Neuronal stem cell (in vitro differentiated cells): ENCODE measurements around the gene ZMYM1.

Experiments used
- DNase-seq: peaks from one replicate; pipeline ENCODE4 v3.0.0-alpha.2; 2013; ENCODE audit warnings: low spot score
- H2AFZ ChIP-seq: one replicate; pipeline ENCODE4 v1.6.1; 2013; ENCODE audit warnings: mild to moderate bottlenecking, low read length, inconsistent platforms
- H2AK5ac ChIP-seq: 2 replicates; pipeline ENCODE4 v1.6.1; 2013; ENCODE audit warnings: low read depth, mild to moderate bottlenecking, inconsistent platforms, low read length, moderate library complexity, mixed read lengths
- H2BK120ac ChIP-seq: 2 replicates; pipeline ENCODE4 v1.6.1; 2013; ENCODE audit warnings: low read depth, mild to moderate bottlenecking, inconsistent platforms, low read length, moderate library complexity, mixed read lengths
- H2BK12ac ChIP-seq: one replicate; pipeline ENCODE4 v1.6.1; 2013; ENCODE audit warnings: low read length, inconsistent platforms
- H2BK15ac ChIP-seq: 2 replicates; pipeline ENCODE4 v1.6.1; 2013; ENCODE audit warnings: mild to moderate bottlenecking, low read length, inconsistent platforms, mixed read lengths
- H2BK5ac ChIP-seq: one replicate; pipeline ENCODE4 v1.6.1; 2013; ENCODE audit warnings: inconsistent platforms, mild to moderate bottlenecking, low read length, moderate library complexity
- H3K14ac ChIP-seq: one replicate; pipeline ENCODE4 v1.6.1; 2013; ENCODE audit warnings: low read length, inconsistent platforms
- H3K18ac ChIP-seq: 2 replicates; pipeline ENCODE4 v1.6.1; 2013; ENCODE audit warnings: low read length, inconsistent platforms
- H3K23ac ChIP-seq: 2 replicates; pipeline ENCODE4 v1.6.1; 2013; ENCODE audit warnings: low read depth, mild to moderate bottlenecking, mixed read lengths, low read length, inconsistent platforms; ENCODE audit not compliant: poor library complexity
- H3K27ac ChIP-seq: replicated peaks from 3 replicates; pipeline ENCODE4 v1.5.1; 2013; ENCODE audit warnings: low read length, inconsistent platforms
- H3K27me3 ChIP-seq, 3 experiments: 2 replicates each; pipeline ENCODE4 v1.6.1; 2013; ENCODE audit warnings: low read length in 3 of 3, mild to moderate bottlenecking in 2 of 3, inconsistent platforms in 1 of 3, low read depth in 1 of 3, mixed read lengths in 1 of 3, moderate library complexity in 1 of 3; ENCODE audit not compliant: control insufficient read depth in 3 of 3, insufficient read depth in 3 of 3
- H3K36me3 ChIP-seq, 2 donors: replicated peaks in 1 of 2; 2 replicates each; pipeline ENCODE4 v1.6.1; 2013; ENCODE audit warnings: low read length in 2 of 2; ENCODE audit not compliant: control insufficient read depth in 2 of 2, insufficient read depth in 2 of 2
- H3K4ac ChIP-seq: 2 replicates; pipeline ENCODE4 v1.6.1; 2013; ENCODE audit warnings: inconsistent platforms, mild to moderate bottlenecking, low read length, moderate library complexity
- H3K4me1 ChIP-seq, 2 donors: 1 replicate in 1 of 2; 2 replicates in 1 of 2; pipeline ENCODE4 v1.6.1; 2013; ENCODE audit warnings: low read length in 2 of 2, low read depth in 1 of 2; ENCODE audit not compliant: control insufficient read depth in 2 of 2, insufficient read depth in 1 of 2
- H3K4me2 ChIP-seq: one replicate; pipeline ENCODE4 v1.6.1; 2013; ENCODE audit warnings: mild to moderate bottlenecking, low read length, inconsistent platforms; ENCODE audit not compliant: insufficient read depth, poor library complexity, severe bottlenecking
- H3K4me3 ChIP-seq, 2 donors: 2 replicates each; pipeline ENCODE4 v1.5.1; 2013; ENCODE audit warnings: low read length in 2 of 2, mild to moderate bottlenecking in 2 of 2, inconsistent platforms in 1 of 2, moderate library complexity in 1 of 2
- H3K79me1 ChIP-seq: one replicate; pipeline ENCODE4 v1.6.1; 2013; ENCODE audit warnings: low read depth, mild to moderate bottlenecking, inconsistent platforms, low read length, moderate library complexity
- H3K9ac ChIP-seq: one replicate; pipeline ENCODE4 v1.6.1; 2013; ENCODE audit warnings: mild to moderate bottlenecking, low read depth, low read length, inconsistent platforms; ENCODE audit not compliant: poor library complexity
- H3K9me3 ChIP-seq, 2 donors: replicated peaks in 1 of 2; 2 replicates each; pipeline versions ENCODE3 to v1.6.1; 2013; ENCODE audit warnings: low read length in 2 of 2, mild to moderate bottlenecking in 2 of 2, inconsistent platforms in 1 of 2, low read depth in 1 of 2, mixed read lengths in 1 of 2, moderate library complexity in 1 of 2; ENCODE audit not compliant: control insufficient read depth in 2 of 2, insufficient read depth in 1 of 2
- H4K8ac ChIP-seq: one replicate; pipeline ENCODE4 v1.6.1; 2013; ENCODE audit warnings: low read depth, mild to moderate bottlenecking, inconsistent platforms, low read length, moderate library complexity
- H4K91ac ChIP-seq: one replicate; pipeline ENCODE4 v1.6.1; 2013; ENCODE audit warnings: low read length, low read depth, mild to moderate bottlenecking, inconsistent platforms; ENCODE audit not compliant: poor library complexity
- WGBS, 2 donors: extraction: QIAGEN DNeasy Blood & Tissue Kit; methylation state at CpG; one replicate each; pipeline ENCODE4 v1.1.7; 2013; ENCODE audit warnings: missing lambda C conversion rate in 2 of 2, mixed read lengths in 1 of 2; ENCODE audit not compliant: insufficient read length in 2 of 2, insufficient replicate concordance in 1 of 2; ENCODE audit errors: extremely low coverage in 2 of 2; 5-methylcytosine and 5-hydroxymethylcytosine counted together

Gene ZMYM1

DNA sequence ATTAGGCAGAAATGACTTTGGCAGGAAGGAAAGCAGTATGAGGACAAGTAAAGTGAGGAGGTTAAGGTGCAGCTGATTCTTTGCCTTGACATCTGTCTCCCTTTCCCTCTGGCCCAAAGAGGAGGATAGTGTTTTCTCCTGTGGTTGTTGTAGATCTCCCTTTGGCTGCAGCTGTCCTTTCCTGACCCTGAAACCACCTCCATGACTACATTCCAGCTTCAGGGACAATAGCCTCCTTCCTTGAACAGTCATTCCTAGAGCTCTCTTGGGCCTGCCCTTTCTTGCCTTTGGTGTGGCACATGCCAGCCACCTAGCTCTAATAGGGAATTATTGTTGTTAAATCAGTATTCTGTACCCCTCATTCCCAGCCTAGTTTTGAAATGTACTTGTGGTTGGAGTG lies 6.2 kb downstream of the ZMYM1 start:
- H3K36me3 ChIP-seq, result peaks cover 1 to 39% of the 10 kb centered on the region in 2 donors
- no peak overlapping the region for H3K14ac ChIP-seq
- no peak overlapping the region for H2BK12ac ChIP-seq
- no peak overlapping the region for H3K27ac ChIP-seq
- H4K91ac ChIP-seq, result no peak overlapping the region
- H3K18ac ChIP-seq, result no peak overlapping the region
- no peak overlapping the region for H3K4ac ChIP-seq
- H2BK120ac ChIP-seq, result no peak overlapping the region
- no peak overlapping the region for H4K8ac ChIP-seq
- no peak overlapping the region for H3K4me3 ChIP-seq
- H2AFZ ChIP-seq, result no peak overlapping the region
- DNase-seq, result no peak
- H3K79me1 ChIP-seq, result peaks cover 5% of the 10 kb centered on the region
- H2BK15ac ChIP-seq, result no peak overlapping the region
- peak overlapping the region; percentile 30 for H3K9ac ChIP-seq
- peaks cover 0 to 11% of the 10 kb centered on the region in 2 donors for H3K9me3 ChIP-seq
- H2AK5ac ChIP-seq, result no peak overlapping the region
- no peaks in the 10 kb centered on the region for H3K27me3 ChIP-seq
- no peak overlapping the region for H2BK5ac ChIP-seq
- no peak overlapping the region for H3K23ac ChIP-seq
- H3K4me2 ChIP-seq, result no peak overlapping the region
- H3K4me1 ChIP-seq, result peaks cover 0 to 2% of the 10 kb centered on the region in 2 donors

DNA sequence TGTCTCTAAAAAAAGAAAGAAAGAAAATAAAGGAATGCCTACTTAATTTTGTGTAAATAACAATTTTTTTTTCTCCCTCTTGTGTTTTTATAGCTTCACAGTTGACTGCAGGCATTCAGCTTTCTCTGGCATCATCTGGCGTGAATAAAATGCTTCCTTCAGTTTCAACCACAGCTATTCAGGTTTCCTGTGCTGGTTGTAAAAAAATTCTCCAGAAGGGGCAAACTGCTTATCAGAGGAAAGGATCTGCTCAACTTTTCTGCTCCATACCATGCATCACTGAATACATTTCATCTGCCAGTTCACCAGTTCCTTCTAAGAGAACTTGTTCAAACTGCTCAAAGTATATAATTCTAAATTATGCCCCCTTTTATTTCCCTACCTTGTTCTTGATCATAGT lies 18.0 kb downstream of the ZMYM1 start:
- no peak overlapping the region for H4K8ac ChIP-seq
- H2AK5ac ChIP-seq, result no peak overlapping the region
- WGBS, 2 donors, result no CpG with 5 or more reads among the region's 1 CpG
- H3K18ac ChIP-seq, result no peak overlapping the region
- H3K14ac ChIP-seq, result no peak overlapping the region
- H3K9me3 ChIP-seq, result no peaks in the 10 kb centered on the region
- no peak overlapping the region for H2BK15ac ChIP-seq
- no peak overlapping the region for H2BK5ac ChIP-seq
- H2AFZ ChIP-seq, result no peak overlapping the region
- H2BK12ac ChIP-seq, result no peak overlapping the region
- no peaks in the 10 kb centered on the region for H3K4me1 ChIP-seq
- no peak for DNase-seq
- no peak overlapping the region for H3K4ac ChIP-seq
- H3K23ac ChIP-seq, result no peak overlapping the region
- H3K79me1 ChIP-seq, result no peaks in the 10 kb centered on the region
- no peak overlapping the region for H2BK120ac ChIP-seq
- no peak overlapping the region for H3K4me2 ChIP-seq
- H3K4me3 ChIP-seq, result no peak overlapping the region
- H4K91ac ChIP-seq, result no peak overlapping the region
- no peak overlapping the region for H3K9ac ChIP-seq
- no peaks in the 10 kb centered on the region for H3K27me3 ChIP-seq
- peaks cover 13 to 95% of the 10 kb centered on the region in 2 donors for H3K36me3 ChIP-seq
- no peak overlapping the region for H3K27ac ChIP-seq

DNA sequence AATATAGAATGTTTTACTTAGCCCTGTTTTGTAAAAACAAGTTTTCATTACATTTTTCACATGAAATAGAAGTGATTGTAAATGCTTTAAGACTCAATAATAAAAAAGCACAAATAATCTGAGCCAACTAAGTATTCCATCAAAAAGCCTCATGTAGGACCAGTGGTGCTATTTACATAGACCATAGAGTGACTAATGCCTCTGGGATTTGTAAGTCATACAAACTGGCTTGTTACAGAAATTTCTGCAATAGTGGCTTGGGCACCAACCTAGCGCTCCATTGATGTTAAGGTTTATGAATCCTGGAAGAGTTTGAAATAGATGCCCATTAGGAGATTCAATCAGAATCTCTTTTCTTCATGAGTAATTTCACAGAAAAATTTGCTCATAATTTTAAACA lies 31.9 kb downstream of the ZMYM1 start:
- Histone ChIP-seq H3K23ac (no peak overlapping the region), H3K14ac (no peak overlapping the region), H4K8ac (no peak overlapping the region), H3K18ac (no peak overlapping the region), H2BK15ac (no peak overlapping the region), H3K27ac (no peak overlapping the region), H3K4me2 (no peak overlapping the region), H3K9ac (no peak overlapping the region), H2BK120ac (no peak overlapping the region), H2BK5ac (no peak overlapping the region), H2AK5ac (no peak overlapping the region), H3K36me3 (peaks cover 5 to 80% of the 10 kb centered on the region in 2 donors), H3K4me3 (no peak overlapping the region), H2AFZ (no peak overlapping the region), H2BK12ac (no peak overlapping the region), H3K9me3 (no peaks in the 10 kb centered on the region), H3K4me1 (no peaks in the 10 kb centered on the region), H3K79me1 (no peaks in the 10 kb centered on the region), H4K91ac (no peak overlapping the region), H3K27me3 (no peaks in the 10 kb centered on the region), H3K4ac (no peak overlapping the region)
- no peak for DNase-seq
- no CpG with 5 or more reads among the region's 1 CpG for WGBS, 2 donors

DNA sequence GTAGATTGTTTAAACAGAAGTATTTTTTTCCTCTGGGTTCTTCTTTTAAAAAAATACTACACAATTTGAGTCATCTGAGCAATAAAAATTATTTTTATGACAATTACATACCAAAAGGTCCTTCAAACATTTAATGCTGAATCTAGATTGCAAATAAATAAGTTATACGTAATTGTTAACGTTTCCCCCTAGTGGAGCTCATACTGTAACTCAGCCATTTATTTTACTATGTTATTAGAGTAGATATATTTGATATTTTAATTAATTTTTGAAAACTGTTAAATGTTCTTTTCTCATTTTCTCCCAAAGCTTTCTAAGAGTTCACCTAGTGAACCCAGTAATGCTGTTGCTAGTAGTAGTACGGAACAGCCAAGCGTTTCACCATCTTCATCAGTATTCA lies 33.5 kb downstream of the ZMYM1 start:
- no peak for DNase-seq
- no peaks in the 10 kb centered on the region for H3K27me3 ChIP-seq

More for the DNA sequence above, 33.5 kb downstream of the ZMYM1 start:
- Histone ChIP-seq H3K4me1 (no peaks in the 10 kb centered on the region), H2BK15ac (no peak overlapping the region), H2BK12ac (no peak overlapping the region), H3K36me3 (peaks cover 5 to 77% of the 10 kb centered on the region in 2 donors), H3K23ac (no peak overlapping the region), H3K4ac (no peak overlapping the region), H3K79me1 (no peaks in the 10 kb centered on the region), H3K4me3 (no peak overlapping the region), H2BK120ac (no peak overlapping the region), H3K9me3 (no peaks in the 10 kb centered on the region), H4K8ac (no peak overlapping the region), H3K4me2 (no peak overlapping the region), H4K91ac (no peak overlapping the region), H3K9ac (no peak overlapping the region), H2AFZ (no peak overlapping the region), H2BK5ac (no peak overlapping the region), H3K14ac (no peak overlapping the region), H3K27ac (no peak overlapping the region), H2AK5ac (no peak overlapping the region), H3K18ac (no peak overlapping the region)
- WGBS, 2 donors, result no CpG with 5 or more reads among the region's 4 CpGs
